Suprapubic skin (tissue), 4 donors: ENCODE measurements around the gene FNDC3A.

ENCODE experiments used
- CTCF ChIP-seq, 2 donors: fragments of 200-600 bp in 1 of 2; fragments of 450-650 bp in 1 of 2; sonication (generic) in 1 of 2; IDR thresholded peaks; one replicate each; pipeline ENCODE4 v1.5.1; 2016 to 2019; ENCODE audit warnings: antibody characterized with exemption in 2 of 2, mild to moderate bottlenecking in 1 of 2, moderate library complexity in 1 of 2
- POLR2A ChIP-seq, 2 donors: fragments of 450-650 bp; IDR thresholded peaks; one replicate each; pipeline ENCODE4 v1.6.1; 2017; ENCODE audit warnings: antibody characterized with exemption in 2 of 2, mild to moderate bottlenecking in 2 of 2, moderate library complexity in 2 of 2
- POLR2AphosphoS5 ChIP-seq, 3 donors: sonication (generic); formaldehyde crosslinking; IDR thresholded peaks; one replicate each; pipeline ENCODE4 v1.6.1; 2017; ENCODE audit warnings: antibody characterized with exemption in 3 of 3

GRCh38 chr13:49217962-49218492 is 242.3 kb downstream of the FNDC3A start:
- no peak for TF ChIP-seq CTCF (IDR thresholded peaks at IDR 0.05)
- no peak for TF ChIP-seq POLR2AphosphoS5 (IDR thresholded peaks at IDR 0.05)
- no peak for TF ChIP-seq POLR2A (IDR thresholded peaks at IDR 0.05)
